ENCODE data around the gene SPATA13.

GRCh38 chr13:24160458-24161009, at the start of gene SPATA13:
- TF ChIP-seq OSR1 (CRISPR knock-in tag; IDR thresholded peaks at IDR 0.05), result no peak
- no peak for TF ChIP-seq ZFP30 (CRISPR knock-in tag; IDR thresholded peaks at IDR 0.05)
- no peak for TF ChIP-seq ISL1 (CRISPR knock-in tag; IDR thresholded peaks at IDR 0.05)
- TF ChIP-seq ARNTL (CRISPR knock-in tag; IDR thresholded peaks at IDR 0.05; ENCODE audit: borderline replicate concordance, low read depth), result no peak
- TF ChIP-seq PATZ1 (CRISPR knock-in tag; IDR thresholded peaks at IDR 0.05; ENCODE audit: borderline replicate concordance), result no peak

Data from SK-N-SH treated with all-trans-retinoic acid at 6 μM for 48 hours (cell line).